HG03460 (cell line): Measurements from ENCODE around the gene TCP1.
"Not testable (repeated sequence)": the region's sequence is repeated elsewhere in the genome, so short reads cannot be mapped to it uniquely, and the experiment has no call there.

Experiments
- ATAC-seq: cut with Tn5 transposase; IDR thresholded peaks from one replicate; pipeline ENCODE4 v1.9.1; 2021; ENCODE audit not compliant: unreplicated experiment

The TCP1 gene

DNA sequence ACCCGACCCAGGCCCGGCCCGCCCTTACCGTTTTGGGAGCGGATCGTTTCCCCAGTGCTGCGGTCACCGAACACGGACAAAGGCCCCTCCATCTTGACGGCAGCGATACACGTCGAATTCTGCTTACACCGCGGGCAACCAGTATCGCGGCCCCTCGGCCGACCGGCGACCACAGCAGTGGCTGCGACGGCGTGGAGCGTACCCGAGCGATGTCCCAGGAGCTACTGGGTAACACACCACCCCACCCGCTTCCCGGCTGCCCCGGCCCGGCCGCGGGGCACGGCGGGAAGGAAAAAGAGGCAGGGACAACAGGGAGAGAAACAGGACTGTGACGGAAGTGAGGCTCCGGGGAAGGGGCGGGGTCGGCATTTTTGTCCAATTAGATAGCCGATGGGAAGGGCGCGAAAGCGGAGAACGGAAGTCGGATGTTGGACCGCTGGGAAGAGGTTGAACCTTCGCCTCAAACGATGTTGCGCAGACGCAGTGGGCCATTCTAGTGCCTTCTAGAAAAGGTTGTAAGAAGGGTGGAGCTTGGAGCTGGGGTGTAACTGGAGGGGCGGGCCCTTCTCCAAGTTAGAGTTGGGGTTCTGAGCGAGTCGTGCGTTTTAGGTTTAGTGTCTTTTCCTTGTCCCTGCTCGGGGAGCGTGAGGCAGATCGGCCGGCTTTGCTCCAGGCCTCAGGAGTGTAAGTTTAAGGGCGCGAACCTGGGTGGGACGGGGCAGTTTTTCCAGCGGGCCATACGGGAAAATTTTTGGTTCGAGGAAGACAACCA is at the start of gene TCP1:
TCP1 (minus strand) TSS at position 226 of the 772 bp plus-strand sequence; CDS start at position 92, 134 bp downstream.
- ATAC-seq = peak; percentile 73

DNA sequence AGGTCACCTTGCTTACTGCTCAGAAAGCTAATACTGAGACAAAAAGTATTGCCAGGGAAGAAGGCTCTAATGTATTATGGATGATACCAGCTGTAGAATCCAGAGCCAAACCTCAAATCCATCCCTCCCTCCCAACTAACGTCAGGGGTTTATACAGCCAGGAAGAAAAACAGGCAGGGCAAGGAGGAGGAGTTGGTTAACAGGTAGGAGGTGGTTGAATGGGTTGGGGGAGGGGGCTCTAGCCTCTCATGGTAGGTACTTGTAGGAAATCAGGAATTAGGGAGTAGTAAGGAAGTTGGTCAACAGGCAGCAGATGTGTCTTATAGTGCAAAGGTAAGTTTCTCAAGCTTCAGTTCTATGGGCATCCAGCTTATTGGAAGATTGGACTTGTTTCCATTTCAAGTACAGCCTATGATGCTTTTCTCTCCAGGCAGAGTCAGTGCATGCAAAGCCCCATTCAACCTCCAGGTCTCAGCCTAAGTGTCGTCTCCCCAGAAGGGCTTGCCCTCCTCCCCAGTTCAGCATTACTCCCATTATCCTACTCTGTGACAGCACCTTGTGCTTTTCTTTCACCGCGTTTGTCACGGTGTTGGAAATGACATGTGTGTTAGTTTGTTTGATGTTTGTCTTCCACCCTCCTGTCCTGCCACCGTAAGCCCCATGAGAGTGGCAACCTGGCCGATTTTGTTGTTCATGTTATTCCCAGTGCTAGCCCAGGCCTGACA is 48.8 kb upstream of the TCP1 start:
- ATAC-seq = no peak

DNA sequence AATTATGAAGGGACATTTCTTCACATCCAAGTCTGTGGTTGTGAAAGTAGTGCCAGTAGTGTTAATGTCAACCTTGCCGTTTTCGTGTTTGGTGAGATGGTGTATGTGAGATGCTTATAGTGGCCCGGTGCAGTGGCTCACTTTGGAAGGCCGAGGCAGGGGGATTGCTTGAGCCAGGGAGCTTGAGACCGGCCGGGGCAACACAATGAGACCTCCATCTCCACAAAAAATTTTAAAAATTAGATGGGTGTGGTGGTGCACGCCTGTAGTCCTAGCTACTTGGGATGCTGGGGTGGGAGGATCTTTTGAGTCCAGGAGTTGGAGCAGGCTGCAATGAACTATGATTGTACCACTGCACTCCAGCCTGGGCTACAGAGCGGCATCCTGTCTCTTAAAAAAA is 48.1 kb upstream of the TCP1 start:
- ATAC-seq = no peak

DNA sequence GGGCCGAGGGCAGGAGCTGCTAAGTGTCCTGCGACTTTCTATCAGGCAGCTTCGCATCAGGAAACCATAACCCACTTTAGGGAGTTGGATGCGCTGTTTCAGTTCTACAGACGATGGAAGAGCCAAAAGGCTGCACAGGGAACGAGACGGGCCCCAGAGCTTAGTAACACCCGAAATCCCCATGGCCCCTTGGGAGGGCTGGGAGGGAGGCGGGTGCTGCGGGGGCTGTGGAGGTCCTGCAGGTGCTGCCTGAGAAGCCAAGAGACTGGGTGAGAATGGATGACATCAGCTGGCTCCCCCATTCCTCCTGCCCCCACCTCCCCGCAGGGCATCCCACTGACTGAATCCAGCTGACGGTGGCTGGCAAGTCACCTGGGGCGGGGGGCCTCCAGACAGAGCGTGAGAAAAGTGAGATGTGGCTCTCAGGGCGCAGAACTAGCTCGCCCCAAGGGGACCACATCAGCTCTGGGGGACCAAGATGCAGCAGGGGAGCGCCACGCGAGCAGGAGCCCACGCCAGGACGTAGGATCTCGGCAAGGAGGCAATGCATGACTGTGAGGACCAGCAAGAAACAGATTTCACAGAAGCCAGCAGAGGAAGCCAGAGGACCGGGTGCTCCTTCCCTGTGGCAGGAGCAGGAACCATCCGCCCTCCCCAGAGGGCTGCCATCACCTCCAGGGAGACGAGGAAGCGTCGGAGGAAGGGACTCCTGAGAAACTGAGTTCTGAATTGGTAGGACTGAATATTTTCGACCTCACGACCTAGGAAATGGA is 47.5 kb upstream of the TCP1 start:
- no peak for ATAC-seq

DNA sequence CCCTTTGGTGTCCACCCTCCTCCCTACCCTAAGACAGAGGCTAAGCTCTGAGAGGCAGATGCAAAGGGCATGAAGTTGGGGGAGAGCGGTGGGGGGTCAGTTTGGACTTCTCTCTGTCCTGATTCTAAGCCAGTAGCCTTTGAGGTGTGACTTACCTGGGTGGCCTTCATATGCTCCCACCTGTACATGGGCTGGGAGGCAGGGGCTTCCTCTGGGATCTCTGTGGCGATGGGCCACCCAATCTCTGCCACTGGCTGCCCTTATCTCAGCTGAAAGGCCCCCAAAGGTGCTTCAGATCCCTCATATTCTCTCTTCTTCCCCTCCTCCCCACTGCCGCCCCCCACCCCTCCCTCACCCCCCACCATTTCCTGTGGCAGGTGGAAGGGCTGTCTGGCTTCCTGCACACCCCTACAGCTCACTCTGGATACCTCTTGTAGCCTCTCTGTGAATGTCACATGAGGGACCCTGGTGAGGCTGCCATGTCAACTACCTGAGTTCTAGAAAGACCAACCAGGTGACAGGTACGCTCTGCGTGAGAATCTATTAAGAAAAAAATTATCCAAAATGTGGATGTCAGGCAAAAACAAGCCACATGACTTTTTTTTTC is 44.7 kb upstream of the TCP1 start:
- ATAC-seq = no peak

DNA sequence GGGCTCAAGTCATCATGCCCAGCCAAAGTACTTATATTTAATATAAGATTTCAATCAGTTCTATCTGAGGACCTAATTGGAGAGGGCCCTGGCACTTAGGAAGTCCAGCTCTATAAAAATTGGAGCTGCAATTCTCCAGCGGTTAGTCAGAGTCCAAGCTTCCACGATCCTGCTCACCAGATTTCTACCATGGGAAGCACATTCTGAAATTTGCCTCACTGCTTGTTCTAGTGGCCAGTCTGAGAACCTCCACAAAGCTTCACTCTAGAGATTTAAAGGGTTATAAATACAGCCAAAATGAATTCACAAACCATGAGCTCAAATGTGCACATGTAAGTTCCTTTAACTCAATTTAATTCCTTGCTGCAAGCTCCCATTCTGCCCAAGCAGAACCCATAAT is 44.2 kb upstream of the TCP1 start:
- no peak for ATAC-seq

DNA sequence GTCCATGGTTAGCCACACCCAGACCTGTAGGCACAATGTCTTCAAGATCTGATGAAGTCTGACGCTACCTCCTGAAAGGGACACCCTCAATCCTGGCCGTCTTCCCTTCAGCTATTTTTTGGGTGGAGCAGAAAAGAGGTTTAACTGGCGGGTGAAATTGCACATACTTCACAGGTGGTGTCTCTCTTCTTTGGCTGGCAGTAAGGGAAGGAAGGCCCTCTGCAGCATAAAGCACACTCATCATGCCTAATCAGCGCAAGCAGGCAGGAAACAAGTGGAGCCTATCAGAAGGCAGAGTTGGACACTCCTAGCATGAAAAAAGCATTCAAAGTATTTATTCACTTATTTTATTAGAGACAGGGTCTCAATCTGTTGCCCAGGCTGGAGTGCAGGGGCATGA is 43.5 kb upstream of the TCP1 start:
- no peak for ATAC-seq

DNA sequence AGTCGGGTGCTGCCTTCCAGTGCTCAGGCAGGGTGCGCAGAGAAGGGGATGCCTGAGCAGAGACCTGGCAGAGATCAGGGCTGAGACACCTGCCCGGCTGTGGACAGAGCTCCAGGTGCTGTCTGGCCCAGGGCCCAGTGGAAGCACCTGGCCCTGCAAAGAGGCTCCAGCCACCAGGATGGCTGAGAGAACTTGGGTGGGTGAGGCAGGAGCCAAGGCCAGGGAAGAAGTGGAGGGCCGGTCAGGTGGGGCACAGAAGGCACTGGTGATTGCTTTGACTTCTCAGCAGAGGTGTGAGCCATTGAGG is 41.9 kb upstream of the TCP1 start:
- no peak for ATAC-seq

DNA sequence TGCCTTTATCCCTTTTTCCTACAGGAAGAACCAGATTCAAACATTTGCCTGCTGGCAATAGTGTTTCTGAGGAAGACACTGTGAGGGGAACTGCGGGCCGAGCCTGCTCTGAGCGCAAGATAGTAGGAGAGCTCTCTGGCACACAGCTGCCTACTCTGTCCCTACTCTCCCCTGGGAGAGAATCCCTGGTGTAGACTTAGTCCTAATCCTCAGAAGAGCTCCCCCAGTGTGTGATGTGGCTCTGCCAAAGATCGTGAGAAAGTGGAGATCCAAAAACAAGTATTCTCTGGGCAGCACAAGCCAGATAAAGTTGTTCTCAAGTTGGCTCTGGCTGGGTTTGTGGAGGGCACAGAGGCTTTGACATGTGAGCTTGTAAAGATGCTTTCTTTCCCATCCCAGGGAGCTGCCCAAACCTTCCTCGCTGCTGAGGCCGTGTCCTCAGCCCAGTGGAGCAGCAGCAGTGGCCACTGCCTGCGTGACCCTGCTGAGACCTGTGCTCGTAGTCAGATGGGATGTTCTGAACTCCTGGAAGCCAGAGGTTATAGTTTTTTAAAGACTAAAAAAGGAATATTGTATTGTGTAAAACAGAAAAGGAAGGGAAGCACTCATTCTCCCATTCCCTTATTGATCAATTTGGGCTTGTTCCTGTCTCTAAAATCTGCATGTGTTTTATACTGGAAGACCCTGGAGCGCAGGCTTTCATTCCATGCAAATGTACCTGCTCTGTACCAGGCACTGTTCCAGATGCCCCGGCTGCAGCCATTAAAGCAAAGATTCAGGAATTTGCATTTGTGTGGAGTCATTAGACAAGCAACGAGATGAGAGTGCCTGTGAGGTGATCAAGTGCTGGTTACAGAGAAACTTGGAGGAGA is 41.3 kb upstream of the TCP1 start:
- ATAC-seq = no peak

DNA sequence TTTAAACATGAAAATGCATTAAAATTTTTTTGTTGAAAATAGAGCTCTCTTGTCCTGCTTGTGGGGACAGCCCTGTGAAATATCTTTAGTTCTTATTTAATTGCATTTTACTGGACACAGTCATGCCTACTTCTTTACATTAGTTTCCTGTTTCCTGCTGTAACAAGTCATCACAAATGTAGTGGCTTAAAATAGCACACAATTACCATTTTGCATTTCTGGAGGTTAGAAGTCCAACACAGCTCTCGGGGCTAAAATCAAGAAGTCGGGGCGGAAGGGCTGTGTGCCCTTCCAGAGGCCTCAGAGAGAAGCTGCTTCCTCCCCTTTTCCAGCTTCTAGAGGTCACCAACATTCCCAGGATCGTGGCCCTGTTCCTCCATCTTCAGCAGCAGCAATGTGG is 40.1 kb upstream of the TCP1 start:
- no peak for ATAC-seq

DNA sequence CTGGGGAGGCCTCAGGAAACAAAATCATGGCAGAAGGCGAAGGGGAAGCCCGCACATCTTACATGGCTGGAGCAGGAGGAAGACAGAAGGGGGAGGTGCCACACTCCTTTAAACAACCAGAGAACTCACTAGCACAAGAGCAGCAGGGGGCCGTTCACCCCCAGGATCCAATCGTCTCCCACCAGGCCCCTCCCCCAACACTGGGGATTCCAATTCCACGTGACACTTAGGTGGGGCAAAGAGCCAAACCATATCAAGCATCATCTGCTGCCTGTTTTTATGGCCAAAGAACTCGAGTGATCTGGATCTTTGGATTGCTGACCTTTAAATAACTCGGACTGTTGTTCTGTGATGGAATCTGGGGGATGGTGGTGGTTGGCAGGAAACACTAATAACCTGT is 38.7 kb upstream of the TCP1 start:
- ATAC-seq = no peak

DNA sequence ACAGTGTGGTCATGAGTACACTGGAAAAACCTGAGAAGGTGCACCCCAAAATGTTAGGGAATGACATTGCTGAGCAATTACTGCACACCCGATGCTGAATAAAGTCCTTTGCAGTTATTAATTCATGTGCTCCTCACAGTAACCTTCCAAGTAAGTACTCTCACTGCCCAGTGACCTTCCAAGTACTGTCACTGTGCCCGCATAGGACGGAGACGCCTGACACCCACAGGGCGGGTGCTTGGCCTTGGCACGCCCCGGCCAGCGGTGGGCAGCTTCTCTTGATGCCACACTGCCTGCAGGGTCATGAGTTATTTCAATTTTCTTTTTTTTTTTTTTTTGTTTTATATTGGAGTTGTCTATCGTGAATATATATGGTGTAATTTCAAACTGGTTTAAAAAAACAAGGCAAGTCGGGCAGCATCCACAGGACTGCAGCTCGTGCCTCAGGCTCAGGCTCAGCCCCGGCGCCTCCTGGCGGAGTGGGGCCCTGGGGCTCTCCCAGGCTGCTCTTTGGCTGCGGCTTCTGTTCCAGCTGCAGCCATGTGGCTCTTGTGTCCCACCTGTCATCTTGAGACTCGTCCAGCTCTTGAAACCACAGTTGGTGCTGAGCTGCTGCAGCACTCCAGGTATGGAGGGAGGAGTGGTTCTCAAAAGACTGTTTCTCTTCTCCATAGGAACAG is 37.7 kb upstream of the TCP1 start:
- ATAC-seq = no peak

DNA sequence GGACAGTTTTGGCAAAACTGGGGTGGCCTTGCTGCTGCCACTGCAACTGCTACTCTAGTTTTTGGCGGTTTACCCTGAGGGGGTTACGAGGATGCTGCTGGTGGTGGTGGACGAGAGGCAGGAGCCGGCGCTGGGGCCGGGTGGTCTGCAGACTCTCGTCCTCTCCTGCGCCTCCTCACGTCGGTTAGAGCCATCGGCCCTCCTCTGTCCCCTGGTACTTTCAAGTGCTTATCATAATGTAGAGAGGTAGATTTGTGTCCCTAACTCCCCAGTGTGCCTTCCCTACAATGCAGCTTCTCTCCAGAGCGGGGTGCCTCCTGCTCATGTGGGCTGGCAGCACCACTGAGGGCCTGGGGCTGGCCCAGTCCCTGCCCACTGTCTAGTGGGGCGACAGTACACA is 36.6 kb upstream of the TCP1 start:
- ATAC-seq = no peak

DNA sequence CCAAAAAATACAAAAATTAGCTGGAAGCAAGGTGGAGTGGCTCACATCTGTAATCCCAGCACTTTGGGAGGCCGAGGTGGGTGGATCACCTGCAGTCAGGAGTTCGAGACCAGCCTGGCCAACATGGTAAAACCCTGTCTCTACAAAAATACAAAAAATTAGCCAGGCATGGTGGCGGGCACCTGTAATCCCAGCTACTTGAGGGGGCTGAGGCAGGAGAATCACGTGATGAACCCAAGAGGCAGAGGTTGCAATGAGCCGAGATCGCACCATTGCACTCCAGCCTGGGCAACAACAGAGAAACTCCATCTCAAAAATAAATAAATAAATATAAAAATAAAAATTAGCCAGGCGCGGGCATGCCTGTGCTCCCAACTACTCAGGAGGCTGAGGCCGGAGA is 35.3 kb upstream of the TCP1 start:
- not testable (repeated sequence) for ATAC-seq

DNA sequence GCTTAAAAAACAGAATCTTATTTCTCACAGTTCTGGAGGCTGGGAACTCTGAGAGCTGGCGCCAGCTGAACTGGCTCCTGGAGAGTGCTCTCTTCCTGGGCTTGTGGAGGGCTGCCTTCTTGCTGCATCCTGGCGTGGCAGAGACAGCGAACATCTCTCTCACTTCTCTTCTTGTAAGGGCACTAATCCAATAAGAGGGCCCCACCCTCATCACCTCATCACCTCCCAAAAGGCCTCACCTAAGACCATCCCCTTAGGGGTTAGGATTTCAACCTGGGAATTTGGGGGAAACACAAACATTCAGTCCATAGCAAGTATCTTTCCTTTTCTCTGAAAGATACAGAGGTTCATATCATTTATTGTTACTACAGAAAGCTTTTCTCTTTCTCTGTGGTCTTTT is 34.6 kb upstream of the TCP1 start:
- ATAC-seq = no peak

DNA sequence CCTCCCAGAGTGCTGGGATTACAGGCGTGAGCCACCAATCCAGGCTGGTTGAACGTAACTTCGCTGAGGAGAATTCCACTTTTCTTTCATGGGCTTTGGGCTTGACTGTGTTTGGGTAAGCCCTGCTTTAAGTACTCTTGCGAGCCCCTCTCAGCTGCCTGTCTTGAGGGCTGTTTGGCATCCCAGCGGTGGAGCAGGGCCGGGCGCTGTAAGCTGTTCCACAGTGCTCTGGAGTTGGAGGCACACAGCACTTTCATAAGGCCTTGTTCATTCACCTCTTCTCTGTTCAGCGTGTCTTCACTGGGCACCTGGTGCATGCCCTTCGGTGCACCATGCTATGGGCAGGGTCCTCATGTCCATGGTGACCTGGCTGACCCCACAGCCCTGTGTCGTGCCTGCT is 32.3 kb upstream of the TCP1 start:
- ATAC-seq = no peak

DNA sequence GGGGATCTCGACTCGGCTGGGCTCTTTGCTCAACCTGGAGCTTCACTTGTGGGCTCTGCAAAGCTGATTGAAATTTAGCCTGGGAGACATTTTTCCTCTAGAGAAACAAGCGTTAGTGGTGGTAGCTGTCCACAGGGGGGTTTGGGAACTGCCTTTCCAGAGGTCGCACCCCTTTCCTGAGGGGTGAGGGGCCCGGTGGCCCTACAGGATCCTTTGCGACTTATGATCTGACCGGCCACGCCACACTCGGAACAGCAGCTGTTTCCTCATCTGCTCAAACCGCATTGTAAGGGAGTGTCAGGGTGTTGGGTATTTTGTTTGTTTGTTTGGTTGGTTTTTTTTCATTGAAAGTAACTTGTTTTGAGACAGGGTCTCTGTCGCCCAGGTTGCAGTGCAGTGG is 31.7 kb upstream of the TCP1 start:
- ATAC-seq = no peak

DNA sequence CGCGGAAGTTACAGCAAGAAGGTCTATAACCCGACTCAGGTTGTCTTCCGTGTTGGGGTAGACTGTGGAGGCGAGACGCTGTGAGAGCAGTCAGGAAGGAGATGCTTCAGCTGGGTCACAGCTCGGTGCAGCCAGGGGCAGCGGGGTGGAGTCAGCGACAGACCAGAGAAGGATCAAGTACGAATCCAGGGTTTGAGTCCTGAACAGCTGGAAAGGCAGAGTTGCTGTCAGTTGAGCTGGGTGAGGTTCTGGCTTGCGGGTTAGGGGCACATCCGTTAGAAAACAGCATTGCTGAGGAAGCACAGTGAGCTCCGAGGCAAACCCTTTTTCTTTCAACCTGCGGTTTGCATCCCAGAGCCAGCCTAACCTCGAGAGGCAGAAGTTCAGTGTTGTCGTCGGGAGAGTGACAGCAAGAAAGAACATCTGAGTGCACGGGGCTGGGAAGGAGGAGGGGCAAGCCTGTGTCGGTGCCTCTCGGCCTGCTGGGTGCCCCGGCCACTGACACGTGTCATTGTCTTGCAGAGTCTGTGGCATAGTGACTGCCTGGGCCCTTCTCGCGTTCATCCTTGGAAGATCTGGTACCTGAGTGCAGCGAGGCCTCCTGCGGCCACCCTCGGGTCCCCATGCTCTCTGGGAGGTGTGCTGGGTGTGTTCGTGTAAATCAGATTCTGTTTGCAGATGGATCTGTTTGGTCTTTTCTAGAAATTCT is 30.7 kb upstream of the TCP1 start:
- ATAC-seq = peak; percentile 57

DNA sequence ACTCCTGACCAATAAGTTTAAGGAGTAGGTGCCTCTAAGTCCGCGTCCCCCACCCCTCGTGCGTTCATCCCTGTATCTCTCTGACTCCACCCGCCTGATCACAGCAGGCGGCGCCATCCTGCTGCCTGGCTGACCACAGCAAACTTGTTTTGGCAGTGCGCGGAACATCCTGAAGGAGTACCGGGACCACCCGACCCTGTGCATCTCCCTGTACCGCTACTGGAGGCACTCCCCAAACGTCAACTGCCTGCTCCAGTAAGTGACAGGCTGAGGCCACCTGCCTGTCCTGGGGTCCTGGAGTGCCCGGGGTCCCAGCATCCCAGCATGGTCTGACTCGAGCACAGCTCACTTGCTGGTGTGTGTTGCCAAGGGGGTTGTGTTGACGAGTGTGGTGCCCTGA is 29.7 kb upstream of the TCP1 start:
- no peak for ATAC-seq
